K562 (cell line): ENCODE measurements around the gene EPN2. TPM values are rescaled to one million over a fixed set of nuclear protein-coding genes. Genes with fewer than 3 reads are reported as not detected.

ENCODE experiments used
- ATAC-seq: fragments of 200-7000 bp; cut with Tn5 transposase; 3 replicates; pipeline ENCODE4 v1.9.1; 2020; ENCODE audit warnings: moderate library complexity
- BruUV-seq: library from RNA; stranded (reverse); fragments of 400-500 nt; replicated peaks from 2 replicates; lab custom pipeline; 2021; lab: Mats Ljungman, UMichigan
- CTCF ChIA-PET: fragments of 300-600 bp; formaldehyde crosslinking; extraction: SDS; loops from one replicate; lab custom pipeline; 2021; ENCODE audit warnings: low intra/inter-chr PET ratio; lab: Yijun Ruan, JAX
- POLR2A ChIA-PET: fragments of 300-600, 350-650 bp; sonication (Branson Sonifier 250); formaldehyde crosslinking; extraction: SDS; loops from one replicate; lab custom pipeline; 2021; ENCODE audit warnings: antibody characterized with exemption, inconsistent platforms; lab: Yijun Ruan, JAX
- DNase-seq, 4 experiments: peaks; one replicate each; pipeline versions ENCODE4 v3.0.0 to v3.0.0-alpha.2; 2011 to 2018; ENCODE audit warnings: low spot score in 3 of 4, mixed read lengths in 3 of 4; ENCODE audit errors: extremely low read depth in 1 of 4
- FAIRE-seq: peaks from 2 replicates; lab custom pipeline; 2011; peaks lifted over from hg19 to GRCh38; lab: Jason Lieb, UNC
- H2AFZ ChIP-seq: 2 replicates; pipeline ENCODE4 v1.6.0; 2011; ENCODE audit warnings: low read depth, low read length, control low read depth, inconsistent platforms
- H3K27ac ChIP-seq: fragments of 200-600 bp; 3 replicates; pipeline ENCODE4 v1.8.0; 2011; ENCODE audit warnings: low read depth, mild to moderate bottlenecking, control low read depth, inconsistent platforms, low read length, moderate library complexity, mixed read lengths; ENCODE audit errors: extremely low read depth
- H3K27me3 ChIP-seq, 2 experiments: fragments of 300-600 bp in 1 of 2; 2 replicates in 1 of 2; 3 replicates in 1 of 2; pipeline versions ENCODE4 v1.6.0 to v1.8.0; 2011; ENCODE audit warnings: inconsistent platforms in 2 of 2, low read length in 2 of 2, mild to moderate bottlenecking in 1 of 2, mixed read lengths in 1 of 2, moderate library complexity in 1 of 2; ENCODE audit not compliant: control insufficient read depth in 2 of 2, insufficient read depth in 2 of 2
- H3K36me3 ChIP-seq: fragments of 300-600 bp; 3 replicates; pipeline ENCODE4 v1.8.0; 2011; ENCODE audit warnings: mild to moderate bottlenecking, low read length, inconsistent platforms; ENCODE audit not compliant: control insufficient read depth, insufficient read depth
- H3K4me1 ChIP-seq, 2 experiments: fragments of 200-600 bp in 1 of 2; replicated peaks in 1 of 2; 2 replicates in 1 of 2; 3 replicates in 1 of 2; pipeline versions ENCODE4 v1.5.1 to v1.8.0; 2011; ENCODE audit warnings: inconsistent platforms in 2 of 2, low read length in 2 of 2, mild to moderate bottlenecking in 1 of 2, mixed read lengths in 1 of 2, moderate library complexity in 1 of 2; ENCODE audit not compliant: control insufficient read depth in 2 of 2, insufficient read depth in 2 of 2
- H3K4me2 ChIP-seq: 2 replicates; pipeline ENCODE4 v1.6.1; 2011; ENCODE audit warnings: low read length, control low read depth, inconsistent platforms, mixed read lengths; ENCODE audit not compliant: insufficient read depth
- H3K4me3 ChIP-seq: fragments of 200-600 bp; sonication (generic), shearing (Covaris generic); 2 replicates; pipeline ENCODE4 v1.5.1; 2016; ENCODE audit warnings: control low read depth, inconsistent platforms
- H3K79me2 ChIP-seq: fragments of 200-600 bp; 3 replicates; pipeline ENCODE4 v1.8.0; 2011; ENCODE audit warnings: low read length, inconsistent platforms; ENCODE audit not compliant: control insufficient read depth, insufficient read depth
- H3K9ac ChIP-seq, 2 experiments: 2 replicates each; pipeline versions ENCODE4 v1.6.0 to v1.6.1; 2011; ENCODE audit warnings: low read depth in 2 of 2, low read length in 2 of 2, control low read depth in 1 of 2, inconsistent platforms in 1 of 2, mild to moderate bottlenecking in 1 of 2, mixed read lengths in 1 of 2; ENCODE audit not compliant: insufficient read depth in 1 of 2
- H3K9me1 ChIP-seq: one replicate; pipeline ENCODE4 v1.6.0; 2011; ENCODE audit warnings: inconsistent platforms, mild to moderate bottlenecking, low read length, moderate library complexity; ENCODE audit not compliant: control insufficient read depth, insufficient read depth
- H3K9me3 ChIP-seq: replicated peaks from 2 replicates; pipeline ENCODE4 v1.5.1; 2011; ENCODE audit warnings: low read depth, low read length, inconsistent platforms; ENCODE audit not compliant: control insufficient read depth, insufficient read depth
- H4K20me1 ChIP-seq: replicated peaks from 2 replicates; pipeline ENCODE4 v1.6.1; 2011; ENCODE audit warnings: low read length, inconsistent platforms, mixed read lengths; ENCODE audit not compliant: control insufficient read depth, insufficient read depth
- E2F3 ChIP-seq: fragments of 250-450 bp; sonication (Bioruptor Pico); IDR thresholded peaks from 2 replicates; pipeline ENCODE4 v1.4.0; 2020; ENCODE audit warnings: mild to moderate bottlenecking
- NRF1 ChIP-seq, 2 experiments: fragments of 450-650 bp; IDR thresholded peaks in 1 of 2; conservative IDR thresholded peaks in 1 of 2; 2 replicates each; pipeline ENCODE4 v1.6.1; 2014; ENCODE audit warnings: mild to moderate bottlenecking in 2 of 2
- ZNF282 ChIP-seq: sonication (generic); formaldehyde crosslinking; IDR thresholded peaks from 2 replicates; pipeline ENCODE4 v1.8.1; 2023; ENCODE audit warnings: missing genetic modification reagents
- ZNF347 ChIP-seq: fragments of 450-650 bp; formaldehyde crosslinking; IDR thresholded peaks from 2 replicates; pipeline ENCODE4 v1.4.0; 2020; ENCODE audit warnings: low read depth, mild to moderate bottlenecking, moderate library complexity
- ZNF354B ChIP-seq: fragments of 250-450 bp; sonication (Bioruptor Pico); IDR thresholded peaks from 2 replicates; pipeline ENCODE4 v1.4.0; 2020
- ZNF445 ChIP-seq: fragments of 250-450 bp; sonication (Bioruptor Pico); IDR thresholded peaks from 2 replicates; pipeline ENCODE4 v1.4.0; 2020; ENCODE audit warnings: low read depth, mild to moderate bottlenecking, moderate library complexity
- WGBS: fragments of 100-300 bp; shearing (Covaris generic); methylation state at CpG from one replicate; pipeline ENCODE4 v1.1.6; 2016; ENCODE audit warnings: low coverage, mixed read lengths; ENCODE audit not compliant: insufficient coverage; ENCODE audit errors: missing lambda C conversion rate; 5-methylcytosine and 5-hydroxymethylcytosine counted together
- in situ Hi-C: fragments of 300-500 bp; cut with MboI; formaldehyde crosslinking; loops from 4 replicates; pipeline ENCODE4 v1.15.0; 2018; ENCODE audit warnings: inconsistent platforms, mixed read lengths
- intact Hi-C: fragments of 100-400 bp; cut with micrococcal nuclease; formaldehyde crosslinking; loops from 2 replicates; pipeline ENCODE4 v1.14.2; 2022
- polyA plus RNA-seq, 8 experiments: library from polyadenylated mRNA; depleted of rRNA in 4 of 8; stranded (reverse) in 5 of 8; unstranded in 3 of 8; fragments of >200 nt; fragmentation: Nextera tagmentation in 2 of 8; fragmentation: Illumina TruSeq in 1 of 8; extraction: Ambion mirVana in 2 of 8; extraction: Trizol in 1 of 8; gene quantifications; 2 replicates each; pipeline versions ENCODE4 v1.2.1 to v1.2.3, GENCODE V29; 2011 to 2014; ENCODE audit warnings: inconsistent platforms in 1 of 8, missing spikeins in 1 of 8
- total RNA-seq, 7 experiments: library from RNA; depleted of rRNA in 6 of 7; stranded (reverse); fragments of >200 nt in 6 of 7; fragmentation: Illumina TruSeq in 2 of 7; extraction: Trizol in 2 of 7; gene quantifications; 2 replicates each; pipeline versions ENCODE4 v1.2.1 to v1.2.3, GENCODE V29; 2011 to 2021; ENCODE audit warnings: low replicate concordance in 1 of 7
- TF ChIP-seq, protein P1 (sequence below): fragments of 150-350 bp; conservative IDR thresholded peaks from 2 replicates; pipeline ENCODE4 v1.6.1; 2014; ENCODE audit warnings: low read length
- TF ChIP-seq, protein P2 (sequence below): sonication (generic); formaldehyde crosslinking; IDR thresholded peaks from 2 replicates; pipeline ENCODE4 v1.8.0; 2022; ENCODE audit warnings: missing genetic modification reagents, mild to moderate bottlenecking, borderline replicate concordance
- TF ChIP-seq, protein P3 (sequence below): fragments of 250-450 bp; sonication (Bioruptor Pico); IDR thresholded peaks from 2 replicates; pipeline ENCODE4 v1.8.0; 2022; ENCODE audit warnings: inconsistent platforms

Gene EPN2
- total and polyA plus RNA-seq, 9 of the 15 experiments (the other 6 are each of a cell fraction or from before 2014, with no cell fraction given), result 1.0 to 12.9 (median 8.9) TPM

DNA sequence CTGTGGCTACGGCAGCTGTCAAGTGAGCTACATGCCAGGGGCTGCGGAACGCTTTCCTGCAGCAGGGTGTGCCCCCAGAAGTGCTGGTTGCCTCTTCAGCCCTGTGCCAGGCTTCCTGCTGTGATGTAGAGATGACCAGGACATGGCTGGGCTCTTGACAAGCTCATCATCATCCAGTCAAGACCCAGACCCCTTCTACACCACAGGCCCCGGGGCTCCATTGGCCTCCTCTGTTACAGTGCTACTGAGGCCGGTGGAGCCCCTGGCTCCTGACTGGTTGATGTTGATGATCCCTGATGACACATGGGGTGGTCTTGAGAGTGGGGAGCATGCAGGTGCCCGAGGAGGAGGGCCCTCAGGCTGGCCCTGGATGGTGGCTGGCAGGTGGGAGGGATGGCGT, 75.2 kb downstream of the EPN2 start:
- H4K20me1 ChIP-seq, result no peaks in the 10 kb centered on the region

More for the DNA sequence above, 75.2 kb downstream of the EPN2 start:
- WGBS, result 90% methylated on average over 6 of the region's 7 CpGs
- ChIA-PET POLR2A (no interaction called here), CTCF (no interaction called here)
- no peak overlapping the region for H3K27ac ChIP-seq
- no peaks in the 10 kb centered on the region for H3K79me2 ChIP-seq
- in situ Hi-C loops, result no loop called here
- no peak overlapping the region for H3K4me2 ChIP-seq
- H3K9me1 ChIP-seq, result no peaks in the 10 kb centered on the region
- H3K9ac ChIP-seq, result no peak overlapping the region; a peak in 1 of 4 replicates
- no peak for TF ChIP-seq NRF1 (conservative IDR thresholded peaks at IDR 0.05 in 1 of 2, IDR thresholded peaks at IDR 0.05 in 1 of 2)
- no peak for TF ChIP-seq ZNF445 (CRISPR knock-in tag)
- no peak for TF ChIP-seq ZNF354B (CRISPR knock-in tag)
- TF ChIP-seq ZNF347 (CRISPR knock-in tag), result no peak
- TF ChIP-seq E2F3, result no peak
- TF ChIP-seq, protein P1, sequence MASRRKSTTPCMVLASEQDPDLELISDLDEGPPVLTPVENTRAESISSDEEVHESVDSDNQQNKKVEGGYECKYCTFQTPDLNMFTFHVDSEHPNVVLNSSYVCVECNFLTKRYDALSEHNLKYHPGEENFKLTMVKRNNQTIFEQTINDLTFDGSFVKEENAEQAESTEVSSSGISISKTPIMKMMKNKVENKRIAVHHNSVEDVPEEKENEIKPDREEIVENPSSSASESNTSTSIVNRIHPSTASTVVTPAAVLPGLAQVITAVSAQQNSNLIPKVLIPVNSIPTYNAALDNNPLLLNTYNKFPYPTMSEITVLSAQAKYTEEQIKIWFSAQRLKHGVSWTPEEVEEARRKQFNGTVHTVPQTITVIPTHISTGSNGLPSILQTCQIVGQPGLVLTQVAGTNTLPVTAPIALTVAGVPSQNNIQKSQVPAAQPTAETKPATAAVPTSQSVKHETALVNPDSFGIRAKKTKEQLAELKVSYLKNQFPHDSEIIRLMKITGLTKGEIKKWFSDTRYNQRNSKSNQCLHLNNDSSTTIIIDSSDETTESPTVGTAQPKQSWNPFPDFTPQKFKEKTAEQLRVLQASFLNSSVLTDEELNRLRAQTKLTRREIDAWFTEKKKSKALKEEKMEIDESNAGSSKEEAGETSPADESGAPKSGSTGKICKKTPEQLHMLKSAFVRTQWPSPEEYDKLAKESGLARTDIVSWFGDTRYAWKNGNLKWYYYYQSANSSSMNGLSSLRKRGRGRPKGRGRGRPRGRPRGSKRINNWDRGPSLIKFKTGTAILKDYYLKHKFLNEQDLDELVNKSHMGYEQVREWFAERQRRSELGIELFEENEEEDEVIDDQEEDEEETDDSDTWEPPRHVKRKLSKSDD, result no peak
- TF ChIP-seq, protein P2, sequence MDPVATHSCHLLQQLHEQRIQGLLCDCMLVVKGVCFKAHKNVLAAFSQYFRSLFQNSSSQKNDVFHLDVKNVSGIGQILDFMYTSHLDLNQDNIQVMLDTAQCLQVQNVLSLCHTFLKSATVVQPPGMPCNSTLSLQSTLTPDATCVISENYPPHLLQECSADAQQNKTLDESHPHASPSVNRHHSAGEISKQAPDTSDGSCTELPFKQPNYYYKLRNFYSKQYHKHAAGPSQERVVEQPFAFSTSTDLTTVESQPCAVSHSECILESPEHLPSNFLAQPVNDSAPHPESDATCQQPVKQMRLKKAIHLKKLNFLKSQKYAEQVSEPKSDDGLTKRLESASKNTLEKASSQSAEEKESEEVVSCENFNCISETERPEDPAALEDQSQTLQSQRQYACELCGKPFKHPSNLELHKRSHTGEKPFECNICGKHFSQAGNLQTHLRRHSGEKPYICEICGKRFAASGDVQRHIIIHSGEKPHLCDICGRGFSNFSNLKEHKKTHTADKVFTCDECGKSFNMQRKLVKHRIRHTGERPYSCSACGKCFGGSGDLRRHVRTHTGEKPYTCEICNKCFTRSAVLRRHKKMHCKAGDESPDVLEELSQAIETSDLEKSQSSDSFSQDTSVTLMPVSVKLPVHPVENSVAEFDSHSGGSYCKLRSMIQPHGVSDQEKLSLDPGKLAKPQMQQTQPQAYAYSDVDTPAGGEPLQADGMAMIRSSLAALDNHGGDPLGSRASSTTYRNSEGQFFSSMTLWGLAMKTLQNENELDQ (CRISPR knock-in tag), result no peak
- TF ChIP-seq, protein P3, sequence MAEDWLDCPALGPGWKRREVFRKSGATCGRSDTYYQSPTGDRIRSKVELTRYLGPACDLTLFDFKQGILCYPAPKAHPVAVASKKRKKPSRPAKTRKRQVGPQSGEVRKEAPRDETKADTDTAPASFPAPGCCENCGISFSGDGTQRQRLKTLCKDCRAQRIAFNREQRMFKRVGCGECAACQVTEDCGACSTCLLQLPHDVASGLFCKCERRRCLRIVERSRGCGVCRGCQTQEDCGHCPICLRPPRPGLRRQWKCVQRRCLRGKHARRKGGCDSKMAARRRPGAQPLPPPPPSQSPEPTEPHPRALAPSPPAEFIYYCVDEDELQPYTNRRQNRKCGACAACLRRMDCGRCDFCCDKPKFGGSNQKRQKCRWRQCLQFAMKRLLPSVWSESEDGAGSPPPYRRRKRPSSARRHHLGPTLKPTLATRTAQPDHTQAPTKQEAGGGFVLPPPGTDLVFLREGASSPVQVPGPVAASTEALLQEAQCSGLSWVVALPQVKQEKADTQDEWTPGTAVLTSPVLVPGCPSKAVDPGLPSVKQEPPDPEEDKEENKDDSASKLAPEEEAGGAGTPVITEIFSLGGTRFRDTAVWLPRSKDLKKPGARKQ (CRISPR knock-in tag), result no peak
- TF ChIP-seq ZNF282, result no peak
- no peak for FAIRE-seq
- no peak overlapping the region for H2AFZ ChIP-seq
- H3K4me1 ChIP-seq, result peaks cover 5 to 8% of the 10 kb centered on the region in 2 experiments; a peak in 4 of 5 replicates
- no peak for ATAC-seq
- intact Hi-C loops, result no loop called here
- H3K36me3 ChIP-seq, result peaks cover 18% of the 10 kb centered on the region; the same call in 2 of the 3 replicates
- H3K4me3 ChIP-seq, result no peak overlapping the region
- no peaks in the 10 kb centered on the region for H3K9me3 ChIP-seq
- DNase-seq, result no peak
- no peaks in the 10 kb centered on the region for H3K27me3 ChIP-seq
- BruUV-seq, result no TSS peak
